ENCODE measurements around the gene HMCN1.

GRCh38 chr1:185921636-185922035 lies 187.4 kb downstream of the HMCN1 start:
- TF ChIP-seq, protein P1, sequence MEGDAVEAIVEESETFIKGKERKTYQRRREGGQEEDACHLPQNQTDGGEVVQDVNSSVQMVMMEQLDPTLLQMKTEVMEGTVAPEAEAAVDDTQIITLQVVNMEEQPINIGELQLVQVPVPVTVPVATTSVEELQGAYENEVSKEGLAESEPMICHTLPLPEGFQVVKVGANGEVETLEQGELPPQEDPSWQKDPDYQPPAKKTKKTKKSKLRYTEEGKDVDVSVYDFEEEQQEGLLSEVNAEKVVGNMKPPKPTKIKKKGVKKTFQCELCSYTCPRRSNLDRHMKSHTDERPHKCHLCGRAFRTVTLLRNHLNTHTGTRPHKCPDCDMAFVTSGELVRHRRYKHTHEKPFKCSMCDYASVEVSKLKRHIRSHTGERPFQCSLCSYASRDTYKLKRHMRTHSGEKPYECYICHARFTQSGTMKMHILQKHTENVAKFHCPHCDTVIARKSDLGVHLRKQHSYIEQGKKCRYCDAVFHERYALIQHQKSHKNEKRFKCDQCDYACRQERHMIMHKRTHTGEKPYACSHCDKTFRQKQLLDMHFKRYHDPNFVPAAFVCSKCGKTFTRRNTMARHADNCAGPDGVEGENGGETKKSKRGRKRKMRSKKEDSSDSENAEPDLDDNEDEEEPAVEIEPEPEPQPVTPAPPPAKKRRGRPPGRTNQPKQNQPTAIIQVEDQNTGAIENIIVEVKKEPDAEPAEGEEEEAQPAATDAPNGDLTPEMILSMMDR (IDR thresholded peaks at IDR 0.05; ENCODE audit: low read length), result no peak
- no peak for TF ChIP-seq EZH2 (IDR thresholded peaks at IDR 0.05; ENCODE audit: borderline replicate concordance, low read length)
